Stimulated activated naive CD8-positive, alpha-beta T cell treated with anti-CD3 and anti-CD28 coated beads, Interleukin-15, Interleukin-2, amounts not matched to agents 100 U/mL and 50 U/mL, for 24 hours (primary cell): ENCODE results near the gene CD79B.

Experiments
- ATAC-seq: fragments of 150-1000 bp; cut with Tn5 transposase; one replicate; pipeline ENCODE4 v1.10.0; 2021
- DNase-seq: peaks from one replicate; pipeline ENCODE4 v3.0.0; 2021

Gene CD79B

DNA sequence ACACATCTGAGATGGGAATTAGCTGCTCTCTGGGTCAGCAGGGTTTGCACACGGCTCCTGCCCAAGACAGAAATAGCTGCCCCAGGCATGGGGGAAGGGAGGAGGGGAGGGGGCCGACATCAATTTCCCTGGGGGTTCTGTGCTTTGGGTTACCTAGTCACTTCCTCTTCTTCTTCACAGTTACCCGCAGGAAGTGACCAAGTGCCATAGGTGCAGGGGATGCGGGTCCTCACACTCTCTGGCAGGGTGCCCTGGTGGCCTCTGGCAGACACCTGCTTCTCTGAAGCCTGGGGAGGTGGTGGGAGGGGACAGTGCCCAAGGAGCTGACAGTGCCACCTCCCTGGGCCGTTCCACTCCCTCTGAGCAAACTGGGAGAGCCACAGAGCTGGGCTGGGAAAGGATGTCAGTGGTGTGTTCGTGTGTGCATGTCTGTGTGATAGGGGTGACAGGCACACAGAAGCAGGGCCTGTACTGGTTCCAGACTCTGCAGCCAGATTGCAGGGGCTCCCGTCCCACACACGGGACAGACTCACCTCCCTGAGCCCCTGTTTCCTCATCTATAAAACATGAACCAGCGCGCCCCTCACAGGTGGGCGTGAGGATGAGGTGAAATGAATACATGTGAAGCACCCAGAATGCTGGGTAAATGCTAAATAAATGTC is 22.4 kb upstream of the CD79B start:
- peak; percentile 47 for ATAC-seq
- peak; percentile 37 for DNase-seq

DNA sequence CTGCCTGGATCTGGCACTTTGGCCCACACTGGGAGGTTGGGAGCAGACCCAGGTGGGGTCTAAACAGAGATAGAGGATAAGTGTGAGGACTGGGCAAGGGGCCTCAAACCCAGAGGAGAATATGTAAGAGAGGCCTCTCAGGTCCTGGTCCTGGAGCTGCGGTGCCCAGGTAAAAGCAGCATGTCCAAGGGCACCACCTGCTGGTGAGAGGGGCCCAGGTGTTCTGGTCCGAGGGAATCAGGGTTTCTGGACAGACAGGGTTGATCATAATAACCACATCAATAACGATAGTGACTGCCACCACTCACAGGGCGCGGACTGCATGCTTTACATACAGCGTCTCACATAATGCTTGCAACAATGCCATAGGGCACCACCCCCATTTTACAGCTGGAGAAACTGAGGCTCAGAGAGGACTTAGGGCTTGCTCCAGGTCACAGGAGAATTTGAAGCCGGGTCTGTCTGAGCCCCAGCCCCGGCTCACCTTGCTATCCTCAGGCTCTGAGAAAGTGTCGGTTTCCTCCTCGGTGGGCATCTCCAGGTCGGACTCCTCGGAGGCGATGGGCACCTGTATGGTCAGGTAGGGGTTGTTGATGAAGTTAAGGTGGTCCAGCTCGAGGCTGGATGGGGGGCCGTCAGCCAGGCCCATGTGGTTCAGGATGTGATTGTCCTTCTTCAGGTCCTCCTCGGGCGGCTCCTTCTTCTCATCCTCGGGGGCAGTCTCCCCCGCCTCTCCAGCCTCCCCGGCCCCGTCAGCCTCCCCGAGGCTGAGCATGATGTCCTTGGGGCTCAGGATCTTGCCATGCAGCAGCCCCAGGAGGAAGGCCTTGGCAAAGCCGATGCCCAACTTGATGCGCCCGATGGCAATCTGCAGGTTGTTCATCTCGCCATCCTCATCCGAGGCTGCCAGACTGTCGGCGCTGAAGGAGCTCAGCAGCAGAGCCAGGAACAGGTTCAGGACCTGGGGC is 19.1 kb upstream of the CD79B start:
- no peak for ATAC-seq
- peak; percentile 44 for DNase-seq

DNA sequence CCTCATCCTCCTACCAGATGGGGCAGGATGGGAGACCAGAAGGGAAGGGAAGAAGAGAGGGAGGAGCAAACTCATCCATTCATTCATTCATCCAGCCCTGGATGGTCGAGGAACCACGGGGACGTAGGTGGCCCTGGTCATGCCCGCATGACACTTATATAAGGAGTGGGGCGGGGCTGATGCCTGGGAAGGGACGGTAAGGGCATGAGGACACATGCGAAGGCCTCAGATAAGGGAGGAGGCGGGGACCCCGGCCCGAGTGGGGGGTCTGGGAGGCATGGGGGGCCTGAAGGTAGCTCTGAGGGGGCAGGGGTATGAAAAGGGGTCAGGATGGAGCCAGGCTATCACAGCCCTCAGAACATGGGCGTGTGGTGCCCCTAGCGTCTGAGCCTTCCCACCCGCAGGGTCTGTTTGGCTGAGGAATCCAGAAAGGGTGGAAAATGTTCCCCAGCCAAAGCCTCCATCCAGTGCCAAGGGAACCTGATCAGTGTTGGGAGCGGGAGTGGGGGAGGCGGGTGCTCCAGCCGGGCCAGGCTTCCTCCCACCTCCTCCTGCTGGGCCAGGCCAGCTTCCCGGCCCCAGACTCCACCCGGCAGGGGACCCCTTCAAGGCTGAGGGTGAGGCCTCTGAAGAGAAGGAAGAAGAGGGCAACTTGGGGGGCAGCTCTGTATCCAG is 17.6 kb upstream of the CD79B start:
- DNase-seq, result no peak
- no peak for ATAC-seq

DNA sequence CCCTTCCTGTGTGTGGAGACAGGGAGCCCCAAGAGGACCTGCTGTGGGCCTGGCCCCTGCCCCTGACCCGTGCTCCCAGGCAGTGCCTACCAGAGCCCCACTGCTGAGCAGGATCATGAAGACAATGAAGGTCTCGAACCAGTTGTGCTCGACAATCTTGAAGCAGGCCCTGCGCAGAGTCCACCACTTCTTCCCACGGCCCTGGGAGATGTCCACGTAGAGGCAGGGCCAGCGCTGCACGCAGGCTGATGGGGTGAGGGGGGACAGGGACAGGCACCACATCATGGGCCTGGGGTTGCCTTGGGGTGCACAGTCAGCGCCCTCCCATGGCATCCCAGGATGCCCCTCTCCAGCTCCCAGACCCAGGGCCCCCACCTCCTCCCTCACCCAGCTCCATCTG is 16.4 kb upstream of the CD79B start:
- DNase-seq (no peak), ATAC-seq (no peak)

DNA sequence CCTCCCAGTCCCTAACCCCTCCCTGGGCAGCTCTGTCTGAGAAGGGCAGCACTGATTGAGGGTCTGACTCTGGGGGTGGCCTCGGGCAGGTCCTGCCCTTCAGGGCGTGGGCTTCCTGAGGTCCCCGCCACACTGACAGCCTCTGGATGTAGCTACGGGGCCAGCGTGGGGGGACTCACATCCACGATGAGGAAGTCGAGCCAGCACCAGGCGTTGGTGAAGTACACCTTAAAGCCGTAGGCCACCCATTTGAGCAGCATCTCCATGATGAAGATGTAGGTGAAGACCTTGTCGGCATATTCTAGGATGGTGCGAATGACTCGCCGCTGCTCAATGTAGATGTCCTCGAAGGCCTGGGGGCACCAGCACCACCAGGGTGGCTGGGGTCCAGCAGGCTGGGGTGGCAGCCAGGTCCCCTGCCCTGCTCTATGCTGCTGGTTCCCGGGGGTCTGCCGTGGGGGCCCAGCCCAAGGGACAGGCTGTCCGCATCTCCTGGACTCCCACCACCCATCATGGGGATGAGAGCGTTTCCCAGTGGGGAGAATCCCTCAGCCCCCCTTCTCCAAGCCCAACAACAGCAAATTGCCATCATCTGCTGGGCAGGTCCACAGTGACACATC is 15.7 kb upstream of the CD79B start:
- no peak for ATAC-seq
- no peak for DNase-seq

DNA sequence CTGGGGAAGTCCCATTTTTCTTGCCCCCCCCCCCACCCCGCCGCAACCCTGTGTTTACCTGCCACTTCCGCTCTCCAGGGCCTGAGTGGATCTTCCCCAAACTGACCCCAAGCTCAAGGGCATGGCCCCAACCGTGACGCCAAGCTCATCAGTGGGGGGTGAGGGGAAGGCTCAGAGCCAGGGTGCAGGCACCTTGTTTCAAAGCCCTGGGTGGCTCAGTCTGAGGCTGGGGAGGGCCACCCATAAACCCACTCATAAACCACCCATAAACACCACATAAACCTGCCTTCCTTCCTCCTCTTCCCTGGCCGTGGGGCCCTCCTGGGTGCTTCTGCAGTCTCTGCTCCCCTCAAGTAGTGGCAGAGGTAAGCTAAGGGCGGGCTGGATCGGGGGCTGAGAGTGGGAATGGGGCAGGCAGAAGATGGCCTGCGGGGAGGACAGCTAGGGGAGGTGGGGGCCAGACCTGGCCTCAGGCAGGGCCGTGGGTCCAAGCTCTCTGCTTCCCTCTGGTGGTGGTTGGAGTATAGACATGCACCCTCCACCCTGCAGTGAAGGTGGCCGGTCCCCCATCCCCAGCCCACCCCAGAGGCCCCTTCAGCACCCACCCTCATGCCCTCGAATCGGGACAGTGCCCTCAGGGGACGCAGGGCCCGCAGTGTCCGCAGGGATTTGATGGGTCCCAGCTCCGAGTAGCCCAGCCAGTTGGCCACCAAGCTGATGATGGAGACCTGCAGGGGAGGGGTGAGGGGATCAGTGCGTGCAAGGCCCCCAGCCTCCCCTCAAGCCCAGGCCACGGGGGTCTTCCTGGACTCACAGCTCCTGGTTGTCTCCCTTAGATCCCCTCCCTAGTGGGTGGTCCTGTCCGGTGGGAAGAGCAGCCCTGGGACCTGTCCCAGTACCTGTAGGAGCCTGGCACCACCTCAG is 14.6 kb upstream of the CD79B start:
- peak; percentile 77 for DNase-seq
- peak; percentile 73 for ATAC-seq

DNA sequence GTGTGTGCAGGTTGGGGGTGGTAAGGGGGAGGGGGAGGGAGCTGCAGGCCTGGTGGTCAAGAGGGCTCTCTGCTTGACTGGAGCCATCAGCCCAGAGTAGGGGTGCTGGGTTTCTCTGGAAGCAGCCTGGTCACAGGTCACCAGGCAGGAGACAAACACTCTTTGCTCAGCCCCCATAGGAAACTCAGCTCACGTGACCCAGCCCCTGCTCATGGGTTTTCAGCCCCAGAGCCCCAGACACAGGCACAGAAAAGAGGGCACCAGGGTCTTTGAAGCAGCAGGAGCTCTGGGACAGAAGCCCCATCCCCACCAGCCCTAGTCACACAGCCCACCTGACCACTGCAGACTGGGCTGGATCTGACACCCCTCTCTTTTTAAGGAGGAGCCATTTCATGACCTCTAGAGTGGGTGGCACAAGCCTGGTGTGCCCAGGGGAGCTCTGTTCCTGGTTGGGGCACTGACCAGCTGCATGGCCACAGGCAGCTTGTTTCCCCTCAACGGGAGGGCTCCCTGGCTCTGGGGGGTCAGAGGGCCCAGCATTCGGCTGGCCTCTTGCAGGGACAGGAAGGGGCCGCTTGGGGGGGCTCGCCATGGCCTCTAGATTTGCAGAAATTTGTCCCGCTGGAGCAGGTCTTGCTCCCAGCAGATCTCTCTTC is 13.8 kb upstream of the CD79B start:
- DNase-seq, result peak; percentile 47
- no peak for ATAC-seq

DNA sequence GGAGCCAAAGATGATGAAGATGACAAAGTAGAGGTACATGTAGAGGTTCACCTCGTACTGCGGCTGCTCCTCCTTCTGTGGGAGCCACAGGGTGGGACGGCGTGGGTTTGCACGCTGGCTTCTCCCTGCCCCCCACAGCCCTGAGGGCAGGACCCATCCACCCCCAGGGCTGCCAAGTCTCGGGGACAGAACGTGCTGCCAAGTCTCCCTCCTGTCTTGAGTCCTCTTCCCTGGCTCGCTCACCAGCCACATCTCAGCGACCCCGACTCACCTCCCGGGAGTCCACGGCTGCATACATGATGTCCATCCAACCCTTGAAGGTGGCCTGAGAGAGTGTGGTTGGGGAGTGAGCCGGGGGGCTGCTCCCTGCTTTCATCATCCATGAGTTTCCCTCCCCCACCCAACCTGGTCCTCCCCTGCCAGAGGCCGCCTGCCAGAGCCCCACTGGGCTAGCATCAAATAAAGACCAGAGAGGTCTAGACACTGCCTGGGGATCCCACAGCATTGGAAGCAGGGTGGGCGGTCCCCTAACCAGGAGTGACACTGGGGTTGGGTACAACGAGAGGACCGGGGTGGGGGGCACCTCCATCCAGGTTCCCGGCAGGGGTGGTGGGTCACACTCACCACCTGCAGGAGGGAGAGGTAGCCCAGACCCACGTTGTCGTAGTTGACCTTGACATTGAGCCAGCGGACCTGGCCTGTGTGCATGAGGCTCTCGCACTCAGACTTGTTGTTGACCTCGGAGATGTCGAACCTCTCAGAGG is 12.8 kb upstream of the CD79B start:
- DNase-seq, result no peak
- no peak for ATAC-seq

DNA sequence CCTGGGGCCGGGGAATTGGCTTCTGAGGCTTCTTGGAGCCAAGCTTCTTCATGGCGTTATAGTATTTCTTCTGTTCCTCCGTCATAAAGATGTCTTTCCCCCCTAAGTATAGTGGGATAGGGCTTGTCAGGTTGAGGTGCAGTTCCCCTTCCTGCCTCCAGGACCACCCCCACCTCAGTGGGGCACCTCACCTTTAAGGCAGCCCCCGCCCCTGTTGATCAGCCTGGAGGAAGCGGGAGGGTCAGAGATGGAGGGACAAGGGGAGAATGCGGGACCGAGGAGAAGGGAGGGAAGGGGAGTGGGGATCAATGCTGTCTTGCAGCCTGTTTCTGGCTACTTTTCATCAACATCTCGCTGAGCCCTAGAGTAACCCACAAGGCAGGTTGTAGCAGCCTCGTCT is 11.6 kb upstream of the CD79B start:
- DNase-seq (no peak), ATAC-seq (no peak)

DNA sequence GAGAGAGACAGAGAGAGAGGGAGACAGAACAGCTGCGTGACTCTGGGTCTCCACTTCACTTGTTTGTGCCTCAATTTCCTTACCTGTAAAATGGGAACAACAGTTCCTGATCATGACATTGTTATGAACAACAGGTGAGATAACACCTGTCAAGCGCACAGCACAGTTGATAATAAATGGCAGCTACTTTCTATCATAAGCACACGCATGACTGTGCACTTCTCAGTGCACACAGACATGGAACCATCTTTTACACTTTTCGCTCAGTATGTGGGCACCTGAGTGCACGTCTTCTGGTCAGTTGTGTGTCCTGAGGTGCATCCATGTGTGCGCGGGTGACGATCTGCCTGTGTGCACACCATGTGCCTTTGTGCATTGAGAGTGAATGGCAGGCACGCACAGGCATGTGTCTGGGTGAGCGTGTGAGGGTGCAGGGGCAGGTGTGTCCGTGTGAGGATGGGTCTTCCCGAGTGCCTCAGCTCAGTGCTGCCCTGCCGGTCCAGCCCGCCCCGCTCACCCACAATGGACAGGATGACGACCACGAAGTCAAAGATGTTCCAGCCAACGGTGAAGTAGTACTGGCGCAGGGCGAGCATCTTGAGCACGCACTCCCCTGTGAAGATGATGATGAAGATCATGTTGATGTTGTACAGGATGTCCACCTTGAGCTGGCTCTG is 10.3 kb upstream of the CD79B start:
- ATAC-seq (no peak), DNase-seq (no peak)

DNA sequence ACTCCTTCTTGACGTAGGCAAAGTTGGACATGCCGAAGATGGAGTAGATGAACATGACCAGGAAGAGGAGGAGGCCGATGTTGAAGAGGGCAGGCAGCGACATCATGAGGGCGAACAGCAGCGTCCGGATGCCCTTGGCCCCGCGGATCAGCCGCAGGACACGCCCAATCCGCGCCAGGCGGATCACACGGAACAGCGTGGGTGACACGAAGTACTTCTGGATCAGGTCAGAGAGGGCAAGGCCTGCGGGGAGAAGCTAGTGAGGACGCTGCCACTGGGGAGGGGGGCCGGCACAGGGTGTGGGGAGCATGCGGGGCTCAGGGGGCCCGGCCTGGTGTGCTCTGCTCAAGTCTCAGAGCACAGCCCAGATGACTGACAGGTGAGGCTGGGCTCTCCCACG is 9.6 kb upstream of the CD79B start:
- no peak for ATAC-seq
- DNase-seq, result no peak

DNA sequence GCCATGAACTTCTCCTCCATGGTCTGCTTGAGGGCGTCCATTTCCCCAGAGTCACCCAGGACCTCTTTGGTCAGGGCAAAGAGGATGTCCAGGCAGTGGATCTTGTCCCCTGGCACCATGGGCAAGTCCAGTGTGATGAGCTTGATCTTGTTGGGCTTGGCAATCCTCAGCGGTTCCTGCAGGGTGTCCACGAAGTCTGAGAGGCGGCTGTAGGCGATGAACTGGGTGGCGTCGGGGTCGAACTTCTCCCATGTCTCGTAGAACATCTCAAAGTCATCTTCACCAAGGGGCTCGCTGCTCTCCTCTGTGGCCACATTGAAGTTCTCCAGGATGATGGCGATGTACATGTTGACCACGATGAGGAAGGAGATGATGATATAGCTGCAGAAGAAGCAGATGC is 9.0 kb upstream of the CD79B start:
- no peak for ATAC-seq
- DNase-seq, result no peak

DNA sequence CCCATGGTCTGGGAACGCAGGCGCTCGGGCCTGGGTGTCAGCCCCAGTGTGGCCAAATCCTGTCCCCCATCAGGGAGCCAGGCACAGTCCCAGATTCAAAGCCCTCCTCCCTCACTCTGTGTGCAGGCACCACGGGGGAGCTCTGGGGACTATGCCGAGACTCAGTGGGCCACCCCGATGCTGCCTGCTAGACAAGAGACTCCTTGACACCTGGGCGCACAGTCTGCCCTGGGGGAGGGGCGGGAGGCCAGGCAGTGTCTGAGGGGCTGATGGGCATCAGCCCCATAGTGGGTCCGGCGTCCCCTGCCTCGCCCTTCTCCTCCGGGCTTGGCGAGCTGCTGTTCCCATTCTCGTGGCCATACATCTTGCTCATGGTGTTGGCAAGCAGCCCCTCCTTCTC is 8.5 kb upstream of the CD79B start:
- DNase-seq (no peak), ATAC-seq (no peak)

DNA sequence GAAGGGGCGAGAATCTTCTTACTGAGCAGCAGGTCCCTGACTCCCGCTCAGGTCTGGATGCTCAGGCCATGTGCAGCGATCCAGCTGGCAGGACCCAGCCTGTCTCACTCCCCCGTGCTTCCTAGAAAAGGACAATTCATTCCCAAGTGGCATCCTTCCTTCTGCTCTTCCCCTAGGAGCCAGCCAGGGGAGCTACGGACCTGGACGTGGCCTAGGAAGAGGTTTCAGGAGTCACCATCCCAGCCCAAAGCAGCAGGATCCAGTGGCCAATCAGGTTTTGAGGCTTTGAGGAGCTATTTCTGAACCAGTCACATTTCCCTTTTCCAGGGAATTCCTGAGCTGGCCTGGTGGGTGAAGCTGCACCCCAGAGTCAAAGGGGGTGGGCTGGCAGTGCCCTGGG is 7.8 kb upstream of the CD79B start:
- ATAC-seq (no peak), DNase-seq (no peak)

DNA sequence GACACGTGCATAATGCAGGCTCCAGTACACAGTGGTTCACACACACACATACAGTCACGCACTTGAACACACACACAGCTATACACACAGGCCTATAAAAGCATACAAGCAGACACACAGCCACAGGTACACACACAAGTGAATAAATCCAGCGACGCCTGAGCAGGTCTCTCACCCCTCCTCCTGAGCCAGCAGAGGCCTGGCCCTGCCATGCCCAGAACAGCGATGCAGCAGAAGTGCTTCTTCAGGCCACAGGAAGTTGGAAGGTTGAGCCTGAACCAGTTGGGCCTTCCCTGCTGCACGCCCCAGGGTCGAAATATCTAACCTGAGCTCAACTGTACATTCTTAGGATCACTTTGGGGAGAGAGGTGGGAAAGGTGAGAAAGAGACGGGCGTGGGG is 7.3 kb upstream of the CD79B start:
- DNase-seq, result no peak
- no peak for ATAC-seq

DNA sequence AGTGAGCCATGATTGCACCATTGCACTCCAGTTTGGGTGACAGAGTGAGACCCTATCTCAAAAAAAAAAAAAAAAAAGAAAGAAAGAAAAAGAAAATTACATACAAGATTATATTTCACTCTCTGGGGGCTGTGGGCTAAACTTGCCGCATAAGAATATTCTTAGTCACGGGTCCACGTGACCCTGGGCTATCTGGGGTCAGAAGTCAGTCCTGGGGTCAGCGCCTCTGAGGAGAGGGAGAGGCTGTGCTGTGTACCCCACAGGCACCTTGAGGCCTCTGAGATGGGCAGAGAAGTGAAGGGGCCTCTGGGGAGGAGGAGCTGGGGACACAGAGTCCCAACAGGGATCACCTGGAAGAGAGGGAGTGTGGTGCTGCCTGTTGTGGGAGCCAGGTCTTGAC is 5.8 kb upstream of the CD79B start:
- DNase-seq, result no peak
- no peak for ATAC-seq

DNA sequence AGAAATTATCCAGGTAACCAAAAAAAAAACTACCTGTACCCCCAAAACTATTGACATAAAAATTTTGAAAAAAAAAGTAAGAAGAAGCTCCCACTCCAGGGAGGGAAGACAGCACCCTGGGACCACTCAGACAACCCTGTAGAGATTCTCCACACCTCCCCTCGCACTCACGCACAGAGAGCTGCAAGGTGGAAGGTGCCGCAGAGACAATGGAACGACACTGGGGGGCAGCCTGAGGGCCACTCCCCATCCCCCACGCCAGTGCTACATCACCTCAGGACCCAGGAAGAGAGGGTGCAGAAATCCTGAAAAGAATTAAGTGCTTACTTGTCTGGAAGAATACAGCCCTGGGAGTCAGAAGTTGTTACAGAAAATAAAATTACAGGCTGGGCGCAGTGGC is 5.2 kb upstream of the CD79B start:
- no peak for DNase-seq
- no peak for ATAC-seq

DNA sequence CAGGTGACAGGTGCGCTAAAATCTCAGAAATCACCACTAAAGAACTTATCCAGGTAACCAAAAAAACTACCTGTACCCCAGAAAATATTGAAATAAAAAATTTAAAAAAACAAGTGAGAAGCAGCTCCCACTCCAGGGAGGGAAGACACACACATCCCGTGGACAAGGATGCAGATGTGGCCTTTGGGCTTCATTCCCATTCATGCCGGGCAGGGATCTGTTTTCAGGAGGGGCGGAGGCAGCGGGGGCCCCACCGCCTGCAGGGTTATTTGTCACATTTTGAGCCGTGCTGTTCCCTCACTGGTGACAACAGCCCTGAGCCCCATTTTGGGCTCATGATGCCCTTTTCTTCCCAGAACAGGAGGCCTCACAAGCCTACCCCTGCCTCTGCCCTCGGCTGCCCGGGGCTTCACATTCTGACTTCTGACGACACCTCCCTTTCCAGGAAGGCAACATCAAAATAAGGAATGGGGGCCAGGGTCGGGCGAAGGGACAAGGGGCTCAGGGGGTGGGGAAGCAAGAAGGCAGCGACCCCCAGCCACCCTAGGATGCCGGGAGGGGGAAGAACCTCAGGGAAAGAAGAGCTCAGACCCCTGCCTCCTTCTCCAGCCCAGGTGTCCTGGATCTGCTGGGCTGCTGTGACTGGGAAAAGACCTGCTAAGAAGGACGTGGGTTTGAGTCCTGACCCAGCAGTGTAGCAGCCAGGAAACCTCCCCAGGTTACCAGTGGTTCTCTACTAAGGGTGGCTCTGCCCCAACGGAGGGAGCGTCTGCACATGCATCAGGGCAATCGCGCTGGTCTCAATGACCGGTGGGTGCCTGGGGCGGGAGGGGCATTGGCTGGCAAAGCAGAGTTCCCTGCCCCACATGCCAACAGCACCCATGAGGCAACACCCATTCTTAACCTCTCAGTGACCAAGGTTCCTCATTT is 2.3 kb upstream of the CD79B start:
- DNase-seq (no peak), ATAC-seq (no peak)

DNA sequence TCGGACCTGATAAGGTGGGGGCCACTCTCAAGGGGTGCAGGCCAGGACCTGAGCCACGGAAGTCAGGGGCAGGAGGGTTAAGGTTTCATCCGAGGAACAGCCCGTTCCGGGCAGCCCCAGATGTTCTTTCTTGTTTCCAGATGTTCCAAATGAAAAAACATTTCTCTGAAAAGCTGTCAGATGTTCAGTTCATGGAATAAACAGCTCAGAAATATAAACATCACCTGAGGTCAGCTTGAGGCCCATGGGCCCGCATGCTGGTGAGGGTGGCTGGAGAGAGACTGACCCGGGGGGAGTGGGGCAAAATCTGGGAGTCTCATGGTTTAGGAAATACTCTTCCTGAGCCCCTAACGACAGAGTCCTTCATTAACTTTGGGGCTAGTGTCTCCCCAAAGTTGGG is 1.5 kb upstream of the CD79B start:
- ATAC-seq, result no peak
- DNase-seq, result no peak
